Measurements from ENCODE around the gene PRKD1.

Gene PRKD1

DNA sequence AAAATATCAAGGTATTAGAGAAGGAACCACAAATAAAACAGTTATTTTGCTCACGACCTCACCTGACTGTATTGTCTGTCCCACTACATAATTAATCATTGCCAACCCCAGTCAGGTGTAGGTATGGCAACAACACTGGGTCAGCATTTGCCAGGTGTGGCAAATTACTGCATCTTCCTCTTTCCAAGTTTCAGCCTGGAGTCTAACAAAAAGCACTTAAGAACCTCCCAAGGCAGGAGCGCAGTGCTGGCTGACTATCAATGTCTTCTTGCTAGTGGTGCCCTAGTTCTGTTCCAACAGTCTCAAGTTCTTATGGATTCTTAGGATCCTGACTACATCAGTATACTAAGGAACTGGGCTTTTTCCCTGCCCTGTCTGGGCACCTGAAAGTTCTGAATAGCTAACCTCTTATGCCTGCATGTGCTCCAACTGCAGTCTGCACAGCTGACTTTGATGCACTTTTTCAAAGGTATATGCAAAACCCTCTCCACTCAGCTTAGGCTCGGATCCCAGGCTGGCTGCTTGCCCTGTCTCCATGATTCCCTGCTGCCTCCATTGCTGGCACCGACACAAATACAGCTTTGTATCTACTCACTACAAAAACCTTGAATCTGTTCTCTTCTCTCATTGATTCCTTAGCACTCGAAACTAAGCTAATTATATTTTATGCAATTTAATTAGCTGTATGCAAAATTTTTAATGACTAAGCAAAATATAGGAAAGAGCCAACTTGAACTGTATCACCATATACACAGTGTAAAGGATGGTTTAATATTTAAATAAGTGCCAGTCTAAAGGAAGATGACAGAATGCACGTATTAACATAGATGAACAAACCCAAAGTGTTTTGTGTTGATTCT lies 113.3 kb downstream of the PRKD1 start:
- Mint-ChIP-seq H3K4me3 (no peak overlapping the region), H3K9me3 (no peaks in the 10 kb centered on the region), H3K27me3 (ENCODE audit: low read depth, poor library complexity) (peaks cover 3% of the 10 kb centered on the region), H3K4me1 (no peaks in the 10 kb centered on the region), H3K27ac (no peak overlapping the region), H3K36me3 (ENCODE audit: low read depth) (no peaks in the 10 kb centered on the region)
- TF ChIP-seq, protein P1, sequence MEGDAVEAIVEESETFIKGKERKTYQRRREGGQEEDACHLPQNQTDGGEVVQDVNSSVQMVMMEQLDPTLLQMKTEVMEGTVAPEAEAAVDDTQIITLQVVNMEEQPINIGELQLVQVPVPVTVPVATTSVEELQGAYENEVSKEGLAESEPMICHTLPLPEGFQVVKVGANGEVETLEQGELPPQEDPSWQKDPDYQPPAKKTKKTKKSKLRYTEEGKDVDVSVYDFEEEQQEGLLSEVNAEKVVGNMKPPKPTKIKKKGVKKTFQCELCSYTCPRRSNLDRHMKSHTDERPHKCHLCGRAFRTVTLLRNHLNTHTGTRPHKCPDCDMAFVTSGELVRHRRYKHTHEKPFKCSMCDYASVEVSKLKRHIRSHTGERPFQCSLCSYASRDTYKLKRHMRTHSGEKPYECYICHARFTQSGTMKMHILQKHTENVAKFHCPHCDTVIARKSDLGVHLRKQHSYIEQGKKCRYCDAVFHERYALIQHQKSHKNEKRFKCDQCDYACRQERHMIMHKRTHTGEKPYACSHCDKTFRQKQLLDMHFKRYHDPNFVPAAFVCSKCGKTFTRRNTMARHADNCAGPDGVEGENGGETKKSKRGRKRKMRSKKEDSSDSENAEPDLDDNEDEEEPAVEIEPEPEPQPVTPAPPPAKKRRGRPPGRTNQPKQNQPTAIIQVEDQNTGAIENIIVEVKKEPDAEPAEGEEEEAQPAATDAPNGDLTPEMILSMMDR (IDR thresholded peaks at IDR 0.05): no peak
- no peak for DNase-seq

GRCh38 chr14:29810682-29811081 lies 117.0 kb downstream of the PRKD1 start:
- TF ChIP-seq, protein P1 (IDR thresholded peaks at IDR 0.05): no peak
- H3K4me1 Mint-ChIP-seq: no peaks in the 10 kb centered on the region
- no peak overlapping the region for H3K4me3 Mint-ChIP-seq
- DNase-seq: no peak
- no peaks in the 10 kb centered on the region for H3K36me3 Mint-ChIP-seq (ENCODE audit: low read depth)
- no peaks in the 10 kb centered on the region for H3K9me3 Mint-ChIP-seq
- no peak overlapping the region for H3K27ac Mint-ChIP-seq
- peaks cover 3% of the 10 kb centered on the region for H3K27me3 Mint-ChIP-seq (ENCODE audit: low read depth, poor library complexity)

- H3K4me3 Mint-ChIP-seq: no peak overlapping the region
- no peak for DNase-seq
- H3K27ac Mint-ChIP-seq: no peak overlapping the region
- H3K36me3 Mint-ChIP-seq (ENCODE audit: low read depth): no peaks in the 10 kb centered on the region
- H3K27me3 Mint-ChIP-seq (ENCODE audit: low read depth, poor library complexity): peaks cover 3% of the 10 kb centered on the region
- H3K4me1 Mint-ChIP-seq: no peaks in the 10 kb centered on the region
- no peaks in the 10 kb centered on the region for H3K9me3 Mint-ChIP-seq
- TF ChIP-seq, protein P1 (IDR thresholded peaks at IDR 0.05): no peak
These were observed 117.6 kb downstream of the PRKD1 start for GRCh38 chr14:29810064-29810463.

- no peaks in the 10 kb centered on the region for H3K27me3 Mint-ChIP-seq (ENCODE audit: low read depth, poor library complexity)
- H3K9me3 Mint-ChIP-seq: no peaks in the 10 kb centered on the region
- TF ChIP-seq, protein P1 (IDR thresholded peaks at IDR 0.05): no peak
- no peak for DNase-seq
- H3K4me3 Mint-ChIP-seq: no peak overlapping the region
- H3K4me1 Mint-ChIP-seq: no peaks in the 10 kb centered on the region
- no peaks in the 10 kb centered on the region for H3K36me3 Mint-ChIP-seq (ENCODE audit: low read depth)
- no peak overlapping the region for H3K27ac Mint-ChIP-seq
These were observed 121.5 kb downstream of the PRKD1 start for GRCh38 chr14:29806124-29806517.

DNA sequence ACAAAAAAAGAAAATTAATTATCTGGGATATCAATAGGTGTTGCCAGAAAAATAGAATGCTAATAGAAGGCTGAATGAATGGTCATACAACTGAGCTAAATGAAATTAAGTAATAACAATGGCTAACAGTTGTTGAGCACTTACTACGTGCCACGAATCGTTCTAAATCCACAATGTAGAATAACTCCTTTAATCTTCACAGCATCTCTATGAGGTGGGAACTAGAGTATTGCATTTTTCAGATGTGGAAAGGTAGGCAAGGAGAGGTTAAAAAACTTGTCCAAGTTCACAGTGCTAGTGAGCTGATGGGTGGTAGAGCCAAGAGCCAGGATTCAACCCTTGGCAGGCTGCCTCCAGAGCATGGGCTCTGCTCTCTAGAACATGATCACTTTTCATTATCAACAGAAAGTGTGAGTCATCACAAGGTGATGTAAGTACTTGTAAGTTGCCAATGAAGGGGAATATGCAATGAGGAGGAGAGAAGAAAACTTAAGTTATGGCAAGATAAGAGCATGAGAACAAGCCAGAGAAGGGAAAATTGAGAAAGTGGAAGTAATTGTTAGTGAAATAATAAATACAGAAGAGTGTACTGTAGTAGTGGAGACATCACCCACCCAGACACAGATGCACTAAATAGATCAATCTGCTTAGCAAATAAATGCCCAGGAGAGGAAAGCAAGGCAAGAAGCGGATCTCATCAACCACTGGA lies 122.1 kb downstream of the PRKD1 start:
- no peak for DNase-seq
- Mint-ChIP-seq H3K9me3 (no peaks in the 10 kb centered on the region), H3K4me1 (no peaks in the 10 kb centered on the region), H3K27ac (no peak overlapping the region), H3K27me3 (ENCODE audit: low read depth, poor library complexity) (no peaks in the 10 kb centered on the region), H3K36me3 (ENCODE audit: low read depth) (no peaks in the 10 kb centered on the region), H3K4me3 (no peak overlapping the region)
- TF ChIP-seq, protein P1 (IDR thresholded peaks at IDR 0.05): no peak
